ENCODE measurements around the gene SUGCT.
"Not testable (repeated sequence)": the region's sequence is repeated elsewhere in the genome, so short reads cannot be mapped to it uniquely, and the experiment has no call there.

The SUGCT gene

DNA sequence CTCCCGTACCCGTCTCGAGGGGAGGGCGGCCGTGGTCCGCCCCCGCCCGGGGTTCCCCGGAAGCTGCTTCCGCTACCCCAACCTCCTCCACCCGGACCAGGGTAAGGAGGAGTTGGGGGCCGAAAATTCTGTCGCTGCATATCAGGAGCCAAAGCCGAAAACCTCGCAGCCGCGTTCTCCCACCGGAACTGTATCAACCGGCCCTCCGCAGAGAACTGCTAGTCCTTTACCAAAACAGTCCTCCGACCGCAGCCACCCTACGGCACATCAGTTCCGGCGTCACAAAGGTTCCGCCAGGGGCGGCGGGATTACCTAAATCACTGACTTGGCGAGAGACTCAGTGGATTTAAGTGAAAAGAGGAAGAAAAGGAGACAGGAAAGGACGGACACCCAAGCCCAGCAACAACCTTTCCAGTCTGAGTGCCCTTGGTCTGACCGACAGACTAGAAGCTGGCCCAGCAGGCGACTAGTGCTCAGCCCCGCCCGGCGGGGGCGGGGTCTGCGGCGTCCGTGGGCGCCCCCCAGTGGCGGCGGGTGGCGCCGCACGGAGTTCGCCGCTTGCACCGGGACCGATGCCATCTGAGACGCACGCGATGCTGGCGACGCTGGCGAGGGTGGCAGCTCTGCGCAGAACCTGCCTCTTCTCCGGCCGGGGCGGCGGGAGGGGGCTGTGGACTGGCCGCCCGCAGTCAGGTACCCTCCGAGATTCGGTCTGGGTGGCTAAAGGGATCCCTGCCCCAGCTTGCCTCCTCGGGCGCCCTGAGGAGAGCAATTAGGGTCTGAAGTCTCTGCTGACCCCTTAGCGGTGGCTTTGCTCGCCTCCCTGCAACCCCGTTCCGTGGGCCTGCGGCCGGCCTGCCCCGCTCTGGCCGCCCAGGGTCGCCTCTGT lies at the start of gene SUGCT, which contains the start of gene MPLKIP:
Gene SUGCT, plus strand, starts transcription at position 578 of the 889 bp plus-strand sequence.
Gene MPLKIP, minus strand, starts transcription at position 195 of the 889 bp plus-strand sequence. Its CDS starts 55 bp downstream, at position 140.
- peak; percentile 90 for DNase-seq

DNA sequence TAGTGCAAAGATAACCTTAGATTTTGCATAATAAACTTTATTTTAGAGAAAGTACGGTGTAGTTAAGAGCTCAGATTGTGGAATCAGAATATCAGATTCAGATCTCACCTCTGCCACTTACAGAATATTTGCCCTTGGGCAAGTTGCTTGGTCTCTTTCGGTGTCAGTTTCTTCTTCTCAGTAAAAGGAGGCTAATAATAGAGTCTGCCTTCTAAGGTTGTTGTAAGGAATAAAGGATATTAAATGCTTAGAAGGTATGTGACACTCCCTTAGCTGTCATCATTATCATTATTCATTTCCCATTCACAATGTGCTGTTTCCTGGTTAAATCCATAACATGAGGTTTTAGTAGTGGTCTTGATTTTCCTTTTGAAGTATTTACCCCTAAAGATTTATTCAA lies 42.6 kb upstream of the SUGCT start:
- DNase-seq, result no peak

DNA sequence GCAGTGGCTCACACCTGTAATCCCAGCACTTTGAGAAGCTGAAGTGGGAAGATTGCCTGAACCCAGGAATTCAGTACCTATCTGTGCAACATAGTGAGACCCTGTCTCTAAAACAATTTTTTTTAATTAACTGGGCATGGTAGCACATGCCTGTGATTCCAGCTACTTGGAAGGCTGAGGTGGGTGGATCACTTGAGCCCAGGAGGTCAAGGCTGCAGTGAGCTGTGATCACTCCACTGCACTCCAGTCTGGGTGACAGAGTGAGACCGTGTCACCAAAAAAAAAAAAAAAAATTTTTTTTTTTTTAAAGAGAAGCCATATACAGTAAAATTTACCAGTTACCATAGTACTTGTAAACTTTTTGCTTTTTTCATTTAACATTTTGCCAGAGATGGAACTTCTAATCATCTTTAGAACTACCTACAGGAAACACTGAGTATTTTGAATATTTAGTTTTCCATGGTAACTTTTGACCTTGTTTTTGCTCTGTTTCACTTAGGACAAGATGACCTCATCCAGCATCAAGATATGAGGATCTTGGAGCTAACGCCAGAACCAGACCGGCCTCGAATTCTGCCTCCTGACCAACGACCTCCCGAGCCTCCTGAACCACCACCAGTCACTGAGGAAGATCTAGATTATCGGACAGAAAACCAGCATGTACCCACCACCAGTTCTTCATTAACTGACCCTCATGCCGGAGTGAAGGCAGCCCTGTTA lies 41.0 kb upstream of the SUGCT start:
- no peak for DNase-seq

DNA sequence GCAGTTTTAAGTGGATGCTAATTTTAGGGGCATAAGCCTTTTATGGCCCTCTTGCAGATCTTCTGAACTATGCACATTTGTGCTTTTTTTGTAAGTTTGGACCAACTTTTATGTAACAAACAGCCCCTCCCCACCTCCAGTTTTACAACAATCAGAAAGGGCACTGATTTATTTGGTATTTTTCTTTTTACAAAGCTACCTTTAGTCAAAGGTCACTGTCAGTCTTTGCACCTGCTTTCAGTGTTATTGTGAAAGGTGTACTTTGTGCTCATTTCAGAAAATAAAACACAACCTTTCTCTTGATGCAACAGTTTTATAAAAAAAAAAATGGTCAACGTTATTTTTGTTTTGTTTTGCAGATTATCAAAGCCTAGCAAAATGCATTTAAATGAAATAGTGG lies 39.6 kb upstream of the SUGCT start:
- no peak for DNase-seq

DNA sequence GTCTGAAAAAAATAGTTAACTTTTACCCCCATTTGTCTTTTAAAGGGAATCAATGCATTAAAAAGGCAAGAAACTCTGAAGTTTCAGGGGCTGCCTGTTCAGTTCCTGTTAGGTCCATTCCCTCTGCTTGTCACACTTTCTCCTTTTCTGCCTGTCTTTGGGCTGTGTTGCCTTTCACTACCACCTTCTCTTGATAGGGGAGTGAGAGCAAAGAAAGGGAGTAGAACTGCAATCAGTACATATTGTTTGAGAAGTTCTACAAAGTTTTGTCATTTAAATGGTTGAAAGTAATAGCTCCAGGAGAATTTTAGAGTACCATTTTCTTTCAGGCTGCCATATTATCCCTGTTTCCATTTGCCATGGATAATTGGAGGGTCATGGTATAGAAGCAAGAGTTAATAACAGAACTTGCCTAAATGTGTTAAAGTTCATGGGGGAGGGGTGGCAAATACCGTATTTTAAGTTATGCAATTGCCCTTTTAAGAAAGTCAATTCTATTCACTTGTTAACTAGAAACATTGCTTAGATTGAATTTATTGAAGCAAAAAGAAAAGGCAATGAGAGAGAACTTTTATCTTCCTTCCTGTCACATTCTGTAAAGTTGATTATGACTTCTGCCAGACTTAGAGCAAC lies 39.0 kb upstream of the SUGCT start:
- no peak for DNase-seq

DNA sequence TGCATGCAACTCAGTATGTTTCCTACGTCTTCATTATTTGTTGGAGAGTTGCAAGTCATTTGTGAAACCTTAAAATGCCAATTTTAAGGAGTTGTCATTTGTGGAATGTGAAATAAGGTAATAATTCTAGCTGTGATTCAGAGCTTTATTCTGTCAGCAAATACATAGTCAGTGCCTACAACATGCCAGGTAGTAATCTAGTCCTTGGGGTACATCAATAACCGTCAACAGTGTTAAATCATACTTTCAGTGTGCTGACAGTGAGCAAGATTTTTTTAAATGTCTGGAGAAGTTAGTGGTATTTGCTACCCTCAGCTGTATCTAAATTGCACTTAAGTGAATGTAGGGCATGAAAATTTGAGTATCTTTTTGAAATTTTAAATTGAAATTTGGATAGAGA lies 37.1 kb upstream of the SUGCT start:
- DNase-seq, result no peak

DNA sequence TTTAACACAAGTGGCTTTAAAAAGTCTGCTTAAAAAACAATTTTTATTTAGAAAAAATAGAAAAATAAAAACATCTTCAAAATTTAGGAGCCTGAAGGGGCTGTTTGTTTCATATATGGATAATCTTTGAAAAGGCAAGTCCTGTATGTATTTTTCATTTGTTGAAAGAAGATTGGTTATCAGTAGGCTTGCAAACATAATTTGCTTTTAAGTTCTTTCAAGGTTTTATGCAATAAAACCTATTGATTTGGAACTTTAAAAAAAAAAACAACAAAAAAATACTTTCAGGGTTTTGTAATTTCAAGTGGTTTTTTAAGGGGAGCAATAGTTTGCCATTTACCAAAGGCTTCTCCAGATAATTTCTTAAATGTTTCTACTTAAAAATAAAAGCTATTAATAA lies 36.0 kb upstream of the SUGCT start:
- DNase-seq, result no peak

DNA sequence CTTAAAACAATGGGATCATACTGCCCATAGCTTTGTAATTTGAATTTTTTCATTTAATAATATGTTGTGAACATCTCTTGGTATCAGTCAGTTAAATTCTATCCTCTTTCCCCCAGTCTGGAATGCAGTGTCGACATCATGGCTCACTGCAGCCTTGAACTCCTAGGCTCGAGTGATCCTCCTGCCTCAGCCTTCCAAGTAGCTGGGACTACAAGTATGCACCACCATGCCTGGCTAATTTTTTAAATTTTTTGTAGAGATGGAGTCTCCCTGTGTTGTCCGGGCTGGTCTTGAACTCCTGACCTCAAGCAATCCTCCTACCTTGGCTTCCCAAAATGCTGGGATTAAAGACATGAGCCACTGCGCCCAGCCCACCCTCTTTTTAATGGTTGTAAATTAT lies 35.0 kb upstream of the SUGCT start:
- no peak for DNase-seq

DNA sequence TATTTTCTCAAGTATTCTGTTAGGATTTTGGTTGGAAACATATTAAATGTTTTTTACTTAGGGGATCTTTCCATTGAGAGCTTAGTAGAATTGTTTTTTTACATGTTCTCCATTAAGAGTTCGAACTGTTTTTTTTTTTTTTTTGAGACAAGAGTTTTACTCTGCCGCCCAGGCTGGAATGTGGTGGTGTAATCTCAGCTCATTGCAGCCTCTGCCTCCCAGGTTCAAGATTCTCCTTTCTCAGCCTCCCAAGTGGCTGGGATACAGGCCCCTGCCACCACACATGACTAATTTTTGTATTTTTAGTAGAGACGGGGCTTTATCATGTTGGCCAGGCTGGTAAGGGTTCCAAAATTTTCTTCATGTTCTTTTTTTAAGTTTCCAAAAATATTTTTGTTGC lies 33.6 kb upstream of the SUGCT start:
- no peak for DNase-seq

DNA sequence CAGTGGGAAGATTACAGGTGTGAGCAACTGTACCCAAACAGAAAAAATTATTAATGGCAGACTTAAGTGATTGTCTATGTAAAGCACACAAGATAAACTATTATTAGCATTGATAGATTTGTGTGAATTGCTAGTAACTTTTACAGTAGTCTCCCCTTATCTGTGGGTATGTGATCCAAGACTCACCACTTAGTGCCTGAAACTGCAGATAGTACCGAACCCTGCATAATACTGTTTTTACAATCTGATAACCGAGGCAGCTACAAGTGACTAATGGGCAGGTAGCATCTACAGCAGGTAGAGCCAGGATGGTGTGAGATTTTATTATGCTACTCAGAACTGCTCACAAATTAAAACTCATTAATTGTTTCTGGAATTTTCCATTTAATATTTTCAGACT lies 31.9 kb upstream of the SUGCT start:
- no peak for DNase-seq

DNA sequence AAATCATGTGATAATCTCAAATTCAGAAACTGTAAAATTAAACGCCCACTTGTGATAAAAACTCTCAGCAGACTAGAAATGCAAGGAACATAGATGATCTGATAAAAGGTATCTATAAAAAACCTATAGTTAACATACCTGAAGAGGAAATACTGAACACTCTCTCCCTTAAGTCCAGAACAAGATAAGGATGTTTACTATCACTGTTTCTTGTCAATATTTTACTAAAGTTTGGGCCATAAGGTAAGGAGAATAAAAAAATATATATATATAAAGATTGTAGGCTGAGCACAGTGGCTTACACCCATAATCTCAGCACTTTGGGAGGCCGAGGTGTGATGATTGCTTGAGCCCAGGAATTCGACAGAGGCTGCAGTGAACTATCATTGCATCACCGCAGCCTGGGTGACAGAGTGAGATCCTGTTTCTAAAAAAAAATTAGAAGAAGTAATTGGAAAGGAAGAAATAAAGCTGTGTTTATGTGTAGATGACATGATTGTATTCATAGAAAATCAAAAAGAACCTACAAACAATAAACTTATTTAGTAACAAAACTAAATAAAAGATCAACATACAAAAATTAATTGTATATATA lies 28.8 kb upstream of the SUGCT start:
- no peak for DNase-seq

DNA sequence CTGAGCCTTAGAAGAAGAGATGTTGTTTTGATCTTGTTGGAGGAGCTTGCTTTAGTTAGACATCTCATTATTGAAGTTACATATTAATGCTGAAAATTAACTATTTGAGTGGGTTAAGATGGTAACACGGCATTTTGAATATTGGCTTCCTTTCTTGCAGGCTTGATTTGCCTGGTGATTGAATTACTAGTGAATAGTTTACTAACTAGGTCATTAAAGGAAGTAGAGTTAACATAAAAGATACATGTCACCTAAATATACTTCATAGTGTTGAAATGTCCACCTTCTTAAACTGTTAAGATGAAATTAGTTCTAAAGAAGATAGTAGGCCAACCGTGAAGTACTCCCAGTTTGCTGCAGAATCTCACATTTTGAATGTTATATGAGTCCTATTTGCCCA lies 18.9 kb upstream of the SUGCT start:
- no peak for DNase-seq

DNA sequence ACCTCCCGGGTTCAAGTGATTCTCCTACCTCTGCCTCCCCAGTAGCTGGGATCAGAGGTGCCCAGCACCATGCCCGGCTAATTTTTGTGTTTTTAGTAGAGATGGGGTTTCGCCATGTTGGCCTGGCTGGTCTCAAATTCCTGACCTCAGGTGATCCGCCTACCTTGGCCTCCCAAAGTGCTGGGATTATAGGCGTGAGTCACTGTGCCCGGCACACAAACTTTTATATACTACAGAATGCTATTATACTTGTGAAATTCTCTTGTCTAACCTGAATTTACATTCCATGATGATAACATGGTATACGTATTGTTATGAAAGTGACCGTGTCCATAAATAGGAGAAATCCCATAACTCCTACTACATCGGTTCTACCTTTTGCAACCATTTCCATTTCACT lies 17.6 kb upstream of the SUGCT start:
- not testable (repeated sequence) for DNase-seq

DNA sequence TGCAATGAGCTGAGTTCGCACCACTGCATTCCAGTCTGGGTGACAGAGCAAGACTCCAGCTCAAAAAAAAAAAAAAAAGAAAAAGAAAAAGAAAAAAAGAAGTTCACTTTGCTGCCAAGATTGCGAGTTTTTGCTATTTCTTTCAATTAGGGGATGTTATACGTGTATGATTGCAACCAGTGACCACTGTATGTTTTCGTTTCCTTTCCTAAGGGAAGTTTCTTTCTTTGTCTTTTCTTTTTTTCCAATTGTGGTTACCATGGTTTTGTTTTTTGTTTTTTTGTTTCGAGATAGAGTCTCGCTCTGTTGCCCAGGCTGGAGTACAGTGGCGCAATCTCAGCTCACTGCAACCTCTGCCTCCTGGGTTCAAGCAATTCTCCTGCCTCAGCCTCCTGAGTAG lies 16.6 kb upstream of the SUGCT start:
- not testable (repeated sequence) for DNase-seq

DNA sequence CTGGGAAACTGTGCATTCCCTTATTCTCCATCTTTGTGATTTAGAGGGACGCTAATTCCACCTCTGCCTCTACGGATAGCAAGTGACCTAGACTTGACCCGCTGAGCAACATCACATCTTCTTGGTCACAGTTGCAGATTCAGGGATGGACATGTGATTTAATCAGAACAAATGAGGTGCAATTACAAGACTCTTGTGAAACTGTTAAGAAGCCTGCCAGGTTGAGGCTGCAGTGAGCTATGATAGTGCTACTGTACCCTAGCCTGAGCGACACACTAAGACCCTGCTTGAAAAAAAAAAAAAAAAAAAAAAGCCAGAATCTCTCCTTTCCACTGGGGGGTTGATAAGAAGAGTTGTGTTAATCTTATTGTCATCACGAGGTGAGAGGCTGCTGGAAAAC lies 14.8 kb upstream of the SUGCT start:
- no peak for DNase-seq

DNA sequence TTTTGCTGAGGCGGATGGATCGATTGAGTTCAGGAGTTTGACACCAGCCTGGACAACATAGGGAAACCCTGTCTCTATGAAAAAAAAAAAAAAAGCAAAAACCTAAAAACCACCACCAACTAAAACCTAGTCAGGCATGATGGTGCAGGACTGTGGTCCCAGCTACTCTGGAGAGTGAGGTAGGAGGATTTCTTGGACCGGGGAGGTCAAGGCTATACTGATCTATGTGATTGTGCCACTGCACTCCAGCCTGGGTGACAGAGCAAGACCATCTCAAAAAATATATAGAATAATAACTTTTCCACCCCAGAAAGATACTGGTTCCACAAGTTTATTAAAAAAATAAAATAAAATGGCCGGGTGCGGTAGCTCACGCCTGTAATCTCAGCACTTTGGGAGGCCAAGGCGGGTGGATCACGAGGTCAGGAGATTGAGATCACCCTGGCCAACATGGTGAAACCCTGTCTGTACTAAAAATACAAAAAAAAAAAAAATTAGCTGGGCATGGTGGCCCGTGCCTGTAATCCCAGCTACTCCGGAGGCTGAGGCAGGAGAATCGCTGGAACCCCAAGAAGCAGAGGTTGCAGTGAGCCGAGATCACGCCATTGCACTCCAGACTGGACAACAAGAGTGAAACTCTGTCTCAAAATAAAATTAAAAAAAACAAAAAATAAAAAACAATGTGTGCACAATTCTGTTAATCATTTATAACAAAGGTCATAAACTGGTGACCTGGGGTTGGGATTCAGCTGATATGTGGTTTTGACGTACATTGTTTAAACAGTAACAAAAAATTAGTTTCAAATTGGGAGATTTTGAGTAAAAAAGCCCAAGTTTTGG lies 12.5 kb upstream of the SUGCT start:
- DNase-seq, result not testable (repeated sequence)

DNA sequence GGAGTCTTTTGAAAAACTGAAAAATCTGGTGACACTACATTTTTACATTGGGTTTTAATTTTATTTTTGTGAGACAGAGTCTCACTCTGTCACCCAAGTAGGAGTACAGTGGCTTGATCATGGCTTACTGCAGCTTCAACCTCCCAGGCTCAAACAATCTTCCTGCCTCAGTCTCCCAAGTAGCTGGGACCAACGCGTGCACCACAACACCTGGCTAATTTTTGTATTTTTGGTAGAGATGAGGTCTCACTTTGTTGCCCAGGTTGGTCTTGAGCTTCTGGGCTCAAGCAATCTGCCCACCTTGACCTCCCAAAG lies 11.9 kb upstream of the SUGCT start:
- no peak for DNase-seq

DNA sequence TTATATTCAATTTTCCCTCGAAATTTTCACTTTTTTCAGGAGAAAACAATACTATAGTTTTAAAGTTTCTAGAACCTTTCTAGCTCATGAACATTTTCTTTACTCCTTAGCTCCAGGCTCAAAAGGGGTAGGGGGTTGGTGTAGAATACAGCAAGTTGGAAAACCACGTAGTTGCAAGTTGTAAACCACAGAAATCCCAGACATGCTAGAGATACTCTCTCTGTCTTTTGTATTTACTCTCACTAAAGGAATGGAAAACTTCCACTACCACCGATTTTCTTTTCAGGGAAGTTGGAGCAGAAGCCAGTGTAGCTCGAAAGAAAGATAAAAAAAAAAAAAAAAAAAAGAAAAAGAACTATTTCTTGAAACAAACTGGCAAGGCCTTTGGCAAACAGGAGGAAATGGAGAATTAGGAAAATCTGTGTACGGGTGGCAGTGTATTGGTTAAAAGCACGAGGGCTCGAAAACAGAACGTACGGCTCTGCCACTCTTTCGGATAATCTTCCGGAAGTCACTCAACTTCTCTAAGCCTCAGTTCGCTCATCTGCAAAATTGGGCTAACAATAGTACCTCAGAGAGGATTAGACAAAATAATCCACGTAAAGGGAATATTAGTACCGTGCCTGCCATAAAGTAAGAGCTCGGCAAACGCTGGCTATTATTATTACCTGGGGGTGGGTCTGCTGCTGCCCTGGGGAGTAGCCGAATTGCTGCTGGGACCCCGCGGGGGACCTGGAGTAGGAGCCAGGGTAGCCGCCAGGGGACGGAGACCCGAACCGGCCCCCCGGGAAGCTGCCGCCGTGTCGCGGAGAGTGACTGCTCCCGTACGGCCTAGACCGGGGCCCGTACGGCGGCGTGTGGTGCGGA lies 1.0 kb upstream of the SUGCT start:
- DNase-seq, result no peak

DNA sequence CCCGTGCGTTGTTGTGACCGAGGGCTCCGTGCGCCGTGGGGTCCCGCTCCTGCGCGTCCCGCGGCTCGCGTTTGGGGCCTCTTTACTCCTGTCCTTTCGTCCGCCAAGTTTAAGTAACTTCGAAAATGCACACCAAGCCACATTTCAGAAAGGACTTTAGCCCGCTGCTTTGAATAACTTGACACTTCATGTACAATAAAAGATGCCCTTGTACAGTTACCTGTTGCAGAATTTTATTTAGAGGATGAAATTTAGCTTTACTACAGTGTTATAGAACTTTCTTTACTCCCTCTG lies 459 bp downstream of the SUGCT start:
- no peak for DNase-seq

DNA sequence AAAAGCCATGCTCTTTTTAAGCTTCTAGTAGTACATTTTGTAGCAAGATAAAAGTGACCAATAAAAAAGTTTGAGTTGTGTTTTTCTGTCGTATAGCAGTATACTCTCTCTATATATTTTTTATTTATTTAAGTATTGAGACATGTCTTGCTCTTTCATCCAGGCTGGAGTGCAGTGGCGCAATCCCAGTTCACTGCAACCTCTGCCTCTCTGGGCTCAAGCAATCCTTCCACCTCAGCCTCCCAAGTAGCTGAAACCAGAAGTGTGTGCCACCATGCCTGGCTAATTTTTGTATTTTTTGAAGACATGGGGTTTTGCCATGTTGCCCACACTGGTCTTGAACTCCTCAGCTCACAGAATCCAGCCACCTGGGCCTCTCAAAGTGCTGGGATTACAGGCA lies 2.8 kb downstream of the SUGCT start:
- DNase-seq, result no peak

DNA sequence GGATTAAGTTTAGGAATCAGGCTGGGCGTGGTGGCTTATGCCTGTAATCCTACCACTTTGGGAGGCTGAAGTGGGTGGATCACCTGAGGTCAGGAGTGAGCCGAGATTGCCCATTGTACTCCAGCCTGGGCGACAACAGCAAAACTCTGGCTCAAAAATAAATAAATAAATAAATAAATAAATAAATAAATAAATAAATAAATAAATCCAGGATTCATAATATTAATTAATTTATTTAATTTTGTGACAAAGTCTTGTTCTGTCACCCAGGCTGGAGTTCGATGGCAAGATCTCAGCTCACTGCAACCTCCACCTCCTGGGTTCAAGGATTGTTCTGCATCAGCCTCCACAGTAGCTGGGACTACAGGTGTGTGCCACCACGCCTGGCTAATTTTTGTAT lies 4.2 kb downstream of the SUGCT start:
- no peak for DNase-seq

DNA sequence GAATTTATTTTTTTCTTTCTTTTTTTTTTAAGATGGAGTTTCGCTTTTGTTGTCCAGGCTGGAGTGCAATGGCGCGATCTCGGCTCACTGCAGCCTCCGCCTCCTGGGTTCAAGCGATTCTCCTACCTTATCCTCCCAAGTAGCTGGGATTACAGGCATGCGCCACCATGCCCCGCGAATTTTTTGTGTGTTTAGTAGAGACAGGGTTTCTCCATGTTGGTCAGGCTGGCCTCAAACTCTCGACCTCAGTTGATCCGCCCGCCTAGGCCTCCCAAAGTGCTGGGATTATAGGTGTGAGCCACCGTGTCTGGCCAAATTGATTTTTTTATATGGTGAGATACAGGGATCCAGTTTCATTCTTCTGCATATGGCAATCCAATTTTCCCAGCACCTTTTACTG lies 5.1 kb downstream of the SUGCT start:
- not testable (repeated sequence) for DNase-seq
